Kidney epithelial cell (primary cell): ENCODE measurements around the gene RBX1. TPM values are rescaled to one million over a fixed set of nuclear protein-coding genes. Genes with fewer than 3 reads are reported as not detected.

ENCODE experiments used
- DNase-seq: peaks from one replicate; pipeline ENCODE4 v3.0.0-alpha.2; 2010; ENCODE audit warnings: low read depth
- H3K27me3 ChIP-seq: 2 replicates; pipeline ENCODE4 v1.6.0; 2011; ENCODE audit warnings: low read length; ENCODE audit not compliant: control insufficient read depth, insufficient read depth
- H3K36me3 ChIP-seq: 2 replicates; pipeline ENCODE4 v1.5.1; 2011; ENCODE audit warnings: low read length; ENCODE audit not compliant: control insufficient read depth, insufficient read depth
- H3K4me3 ChIP-seq: 2 replicates; pipeline ENCODE4 v1.5.1; 2011; ENCODE audit warnings: low read depth, mild to moderate bottlenecking, control low read depth, low read length
- total RNA-seq: library from RNA; depleted of rRNA; stranded (reverse); fragments of >200 nt; gene quantifications from 2 replicates; pipeline ENCODE4 v1.2.3, GENCODE V29; 2015
- TF ChIP-seq, protein P1 (sequence below): IDR thresholded peaks from 2 replicates; pipeline ENCODE4 v1.5.1; 2011; ENCODE audit warnings: mild to moderate bottlenecking, moderate library complexity, low read length, control low read depth, inconsistent platforms; ENCODE audit not compliant: insufficient read depth, poor library complexity, severe bottlenecking

The RBX1 gene
- total RNA-seq, 1 donor from 2014 or later = 51.0 TPM

DNA sequence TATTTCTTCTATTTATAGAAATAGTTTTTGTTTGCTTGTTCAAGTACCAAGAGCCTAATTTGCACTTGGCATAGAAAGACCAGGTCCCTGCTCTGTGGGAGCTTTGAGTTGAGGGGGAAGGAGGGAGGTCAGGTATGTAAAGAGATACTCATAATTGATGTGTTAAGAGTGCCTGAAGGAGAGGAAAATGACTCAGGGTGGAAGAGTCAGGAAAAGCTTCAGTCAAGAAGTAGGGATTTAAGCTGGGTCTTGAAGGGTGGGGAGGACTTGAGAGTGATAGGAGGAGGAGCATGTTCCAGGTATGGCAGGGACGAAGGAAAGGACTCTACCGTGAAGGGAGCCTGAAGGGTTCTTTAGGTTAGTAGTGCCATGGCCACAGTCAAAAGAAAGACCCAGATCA is 9.0 kb downstream of the RBX1 start:
- Histone ChIP-seq H3K27me3 (no peaks in the 10 kb centered on the region), H3K4me3 (no peak overlapping the region), H3K36me3 (peaks cover 1% of the 10 kb centered on the region)
- DNase-seq = no peak
- TF ChIP-seq, protein P1, sequence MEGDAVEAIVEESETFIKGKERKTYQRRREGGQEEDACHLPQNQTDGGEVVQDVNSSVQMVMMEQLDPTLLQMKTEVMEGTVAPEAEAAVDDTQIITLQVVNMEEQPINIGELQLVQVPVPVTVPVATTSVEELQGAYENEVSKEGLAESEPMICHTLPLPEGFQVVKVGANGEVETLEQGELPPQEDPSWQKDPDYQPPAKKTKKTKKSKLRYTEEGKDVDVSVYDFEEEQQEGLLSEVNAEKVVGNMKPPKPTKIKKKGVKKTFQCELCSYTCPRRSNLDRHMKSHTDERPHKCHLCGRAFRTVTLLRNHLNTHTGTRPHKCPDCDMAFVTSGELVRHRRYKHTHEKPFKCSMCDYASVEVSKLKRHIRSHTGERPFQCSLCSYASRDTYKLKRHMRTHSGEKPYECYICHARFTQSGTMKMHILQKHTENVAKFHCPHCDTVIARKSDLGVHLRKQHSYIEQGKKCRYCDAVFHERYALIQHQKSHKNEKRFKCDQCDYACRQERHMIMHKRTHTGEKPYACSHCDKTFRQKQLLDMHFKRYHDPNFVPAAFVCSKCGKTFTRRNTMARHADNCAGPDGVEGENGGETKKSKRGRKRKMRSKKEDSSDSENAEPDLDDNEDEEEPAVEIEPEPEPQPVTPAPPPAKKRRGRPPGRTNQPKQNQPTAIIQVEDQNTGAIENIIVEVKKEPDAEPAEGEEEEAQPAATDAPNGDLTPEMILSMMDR = no peak

DNA sequence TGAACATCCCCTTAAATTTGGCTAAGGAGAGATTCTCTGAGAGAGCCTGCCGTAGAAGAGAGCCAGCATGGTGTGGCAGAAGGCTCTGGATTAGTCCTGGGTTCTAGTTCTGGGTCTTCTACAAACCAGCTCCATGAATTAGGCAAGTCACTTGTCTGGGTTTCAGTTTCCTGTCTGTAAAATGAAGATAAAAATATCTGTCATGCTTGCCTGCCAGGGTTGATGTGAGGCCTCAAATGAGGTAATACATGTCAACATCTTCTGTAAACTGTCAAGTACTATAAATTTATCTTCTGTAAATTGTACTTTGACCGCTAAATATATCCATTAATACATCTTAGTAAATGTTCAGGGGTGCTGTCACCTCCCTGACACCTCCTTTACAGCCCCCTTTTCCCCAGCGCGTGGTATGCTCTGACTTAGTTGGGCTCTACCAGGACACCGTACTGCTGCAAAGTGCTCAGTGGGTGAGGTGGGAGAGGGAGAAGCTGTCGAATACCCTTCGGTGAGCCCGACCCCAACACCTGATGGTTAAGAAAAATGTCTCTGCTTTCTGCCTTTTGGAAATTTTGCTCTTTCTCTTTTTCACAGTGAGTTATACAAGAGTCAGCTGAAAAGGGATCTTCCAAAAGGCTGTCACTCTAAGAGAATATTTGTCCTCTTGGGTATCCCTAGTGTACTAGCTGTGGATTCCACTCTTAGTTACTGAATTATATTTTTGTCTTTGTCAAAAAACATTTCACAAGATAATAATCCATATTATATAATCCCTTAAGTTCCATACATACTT is 15.0 kb downstream of the RBX1 start:
- Histone ChIP-seq H3K27me3 (no peaks in the 10 kb centered on the region), H3K36me3 (peaks cover 4% of the 10 kb centered on the region), H3K4me3 (no peak overlapping the region)
- no peak for DNase-seq
- TF ChIP-seq, protein P1 = no peak

DNA sequence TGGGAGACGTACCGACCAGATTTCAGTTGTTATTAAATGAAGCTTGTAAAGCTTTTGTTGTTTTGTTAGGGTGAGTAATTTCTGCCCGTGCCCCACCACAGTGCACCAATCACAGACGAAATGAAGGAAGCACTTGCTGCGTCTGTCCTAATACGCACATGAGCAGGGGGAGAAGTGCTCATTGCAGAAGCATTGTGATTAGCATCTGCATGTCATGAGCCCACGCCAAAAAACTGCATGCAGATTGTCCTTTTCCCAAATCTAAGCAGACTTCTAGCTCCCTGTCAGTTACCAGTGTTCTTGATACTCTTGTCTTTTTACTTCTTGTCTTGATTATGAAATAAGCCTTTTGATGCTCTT is 15.5 kb downstream of the RBX1 start:
- Histone ChIP-seq H3K4me3 (no peak overlapping the region), H3K27me3 (no peaks in the 10 kb centered on the region), H3K36me3 (peaks cover 4% of the 10 kb centered on the region)
- DNase-seq = no peak
- TF ChIP-seq, protein P1 = no peak

DNA sequence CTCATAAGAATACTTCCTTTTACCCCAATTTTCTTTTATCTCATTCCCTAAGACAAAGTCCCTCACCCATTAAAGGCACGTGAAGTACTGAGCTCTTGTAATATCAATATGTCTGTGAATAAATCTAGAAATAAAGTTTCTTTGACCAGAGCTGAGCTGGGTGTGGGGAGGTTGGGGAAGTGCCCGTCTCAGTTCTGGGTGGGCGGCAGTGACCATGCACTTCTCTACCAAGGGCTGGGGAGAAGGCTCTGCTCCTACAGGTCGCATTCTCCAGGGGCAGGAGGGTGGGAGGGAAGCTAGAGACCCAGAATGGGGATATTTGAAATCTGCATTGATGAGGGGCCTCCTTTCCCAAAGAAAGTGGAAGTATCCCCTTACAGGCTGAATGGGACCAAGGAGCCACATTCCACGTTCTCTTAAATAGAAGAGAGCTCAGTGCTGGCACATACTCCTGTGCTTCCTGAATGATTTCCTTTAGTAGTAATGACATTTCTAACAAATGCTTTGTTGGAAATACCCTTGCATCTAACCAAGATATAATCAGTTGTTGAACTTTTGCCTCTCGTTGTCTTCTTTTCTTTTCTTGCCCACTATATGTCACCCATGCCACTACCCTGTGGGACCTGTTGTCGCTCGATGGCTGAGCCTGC is 16.1 kb downstream of the RBX1 start:
- Histone ChIP-seq H3K36me3 (peaks cover 4% of the 10 kb centered on the region), H3K4me3 (no peak overlapping the region), H3K27me3 (no peaks in the 10 kb centered on the region)
- no peak for DNase-seq
- TF ChIP-seq, protein P1 = no peak

DNA sequence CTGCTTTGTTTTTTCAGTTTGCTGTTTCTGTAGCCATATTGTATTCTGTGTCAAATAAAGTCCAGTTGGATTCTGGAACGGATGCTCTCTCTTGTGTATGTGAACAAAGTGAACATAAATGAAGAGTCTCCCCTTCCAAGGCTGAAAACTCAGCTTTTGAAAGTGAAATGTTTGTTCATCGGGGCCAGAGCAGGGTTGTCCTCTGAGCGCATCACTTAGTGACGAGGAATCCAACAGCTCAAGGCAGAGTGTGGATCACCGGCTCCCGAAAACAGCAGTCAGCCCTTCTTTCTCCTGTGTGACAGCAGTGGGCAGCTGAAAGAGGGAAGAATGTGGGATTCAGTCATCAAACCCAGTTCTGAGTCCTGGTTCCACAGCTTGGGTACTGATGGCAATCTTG is 21.4 kb downstream of the RBX1 start:
- no peak overlapping the region for H3K4me3 ChIP-seq
- H3K27me3 ChIP-seq = no peaks in the 10 kb centered on the region
- TF ChIP-seq, protein P1 = no peak
- H3K36me3 ChIP-seq = peaks cover 1% of the 10 kb centered on the region
- DNase-seq = no peak
